Stimulated activated CD4-positive, alpha-beta T cell treated with anti-CD3 and anti-CD28 coated beads, Interleukin-2, amount 100 ng/mL, for 4 hours (primary cell): ENCODE results near the gene ZNF385B.
"Not testable (repeated sequence)": the region's sequence is repeated elsewhere in the genome, so short reads cannot be mapped to it uniquely, and the experiment has no call there.

Source experiments
- DNase-seq: peaks from one replicate; pipeline ENCODE4 v3.0.0-alpha.2; 2020; ENCODE audit warnings: low read depth

The ZNF385B gene

GRCh38 chr2:179487010-179487731 is 374.2 kb downstream of the ZNF385B start:
- no peak for DNase-seq

GRCh38 chr2:179483131-179483530 is 378.3 kb downstream of the ZNF385B start:
- DNase-seq, result no peak

- no peak for DNase-seq
Observed at GRCh38 chr2:179479947-179480346, 381.5 kb downstream of the ZNF385B start.

GRCh38 chr2:179478771-179479170 is 382.6 kb downstream of the ZNF385B start:
- DNase-seq, result no peak

GRCh38 chr2:179470992-179471391 is 390.4 kb downstream of the ZNF385B start:
- no peak for DNase-seq

- no peak for DNase-seq
Observed at GRCh38 chr2:179470089-179470488, 391.3 kb downstream of the ZNF385B start.

GRCh38 chr2:179467960-179468359 is 393.5 kb downstream of the ZNF385B start:
- DNase-seq, result no peak

- DNase-seq, result no peak
Observed at GRCh38 chr2:179467111-179467510, 394.3 kb downstream of the ZNF385B start.

GRCh38 chr2:179461420-179461819 is 400.0 kb downstream of the ZNF385B start:
- DNase-seq, result no peak

- no peak for DNase-seq
Observed at GRCh38 chr2:179460181-179460929, 401.1 kb downstream of the ZNF385B start.

GRCh38 chr2:179458113-179458512 is 403.3 kb downstream of the ZNF385B start:
- not testable (repeated sequence) for DNase-seq

GRCh38 chr2:179455824-179456223 is 405.6 kb downstream of the ZNF385B start:
- DNase-seq, result no peak

- no peak for DNase-seq
Observed at GRCh38 chr2:179455172-179455524, 406.3 kb downstream of the ZNF385B start.

GRCh38 chr2:179454443-179455171 is 406.8 kb downstream of the ZNF385B start:
- no peak for DNase-seq

GRCh38 chr2:179449010-179449409 is 412.4 kb downstream of the ZNF385B start:
- DNase-seq, result no peak

GRCh38 chr2:179447839-179448447 is 413.5 kb downstream of the ZNF385B start:
- DNase-seq, result no peak

GRCh38 chr2:179447421-179447820 is 414.0 kb downstream of the ZNF385B start:
- DNase-seq, result no peak

GRCh38 chr2:179446476-179447141 is 414.8 kb downstream of the ZNF385B start:
- no peak for DNase-seq

- no peak for DNase-seq
Observed at GRCh38 chr2:179444056-179444455, 417.4 kb downstream of the ZNF385B start.

GRCh38 chr2:179443180-179443579 is 418.2 kb downstream of the ZNF385B start:
- no peak for DNase-seq

GRCh38 chr2:179442206-179442605 is 419.2 kb downstream of the ZNF385B start:
- no peak for DNase-seq

- no peak for DNase-seq
Observed at GRCh38 chr2:179441551-179441950, 419.9 kb downstream of the ZNF385B start.
